ENCODE measurements around the gene SCGB1D2. TPM values are rescaled to one million over a fixed set of nuclear protein-coding genes. Genes with fewer than 3 reads are reported as not detected.

SCGB1D2 gene
- total RNA-seq, 4 donors from 2014 or later = 278 to 1,370 (median 516) TPM

DNA sequence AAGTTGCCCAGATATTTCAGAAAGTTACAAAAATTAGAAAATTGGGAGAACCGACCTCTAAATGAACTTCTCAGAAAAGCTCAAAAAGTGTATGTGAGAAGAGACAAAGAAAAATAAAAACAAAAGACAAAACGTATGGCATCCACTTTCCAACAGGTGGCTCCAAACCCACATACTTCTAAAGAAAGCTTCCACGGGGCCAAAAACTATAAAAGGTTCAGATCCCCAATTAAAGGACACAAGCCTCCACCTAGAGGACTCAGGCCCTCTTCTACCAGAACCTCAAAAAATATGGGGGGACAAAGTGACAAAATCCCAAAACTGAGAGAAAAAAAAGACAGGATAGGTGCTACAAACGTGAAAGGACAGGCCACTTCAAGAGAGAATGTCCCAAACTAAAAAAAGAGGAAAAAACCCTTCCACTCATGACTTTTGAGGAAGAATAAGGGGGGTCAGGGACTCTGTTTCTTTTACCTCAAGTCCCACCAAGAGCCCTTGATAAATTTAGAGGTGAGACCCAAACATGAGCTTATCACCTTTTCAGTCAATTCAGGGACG is 24.8 kb upstream of the SCGB1D2 start:
- no peak for DNase-seq (ENCODE audit: low spot score in 2 of 2)
- H3K27me3 ChIP-seq = no peaks in the 10 kb centered on the region
- H3K4me3 ChIP-seq = no peak overlapping the region
- H3K27ac ChIP-seq = no peak overlapping the region
- TF ChIP-seq POLR2A (IDR thresholded peaks at IDR 0.05) (no peak), POLR2AphosphoS5 (IDR thresholded peaks at IDR 0.05) (no peak), EP300 (IDR thresholded peaks at IDR 0.05) (no peak)
- TF ChIP-seq, protein P1, sequence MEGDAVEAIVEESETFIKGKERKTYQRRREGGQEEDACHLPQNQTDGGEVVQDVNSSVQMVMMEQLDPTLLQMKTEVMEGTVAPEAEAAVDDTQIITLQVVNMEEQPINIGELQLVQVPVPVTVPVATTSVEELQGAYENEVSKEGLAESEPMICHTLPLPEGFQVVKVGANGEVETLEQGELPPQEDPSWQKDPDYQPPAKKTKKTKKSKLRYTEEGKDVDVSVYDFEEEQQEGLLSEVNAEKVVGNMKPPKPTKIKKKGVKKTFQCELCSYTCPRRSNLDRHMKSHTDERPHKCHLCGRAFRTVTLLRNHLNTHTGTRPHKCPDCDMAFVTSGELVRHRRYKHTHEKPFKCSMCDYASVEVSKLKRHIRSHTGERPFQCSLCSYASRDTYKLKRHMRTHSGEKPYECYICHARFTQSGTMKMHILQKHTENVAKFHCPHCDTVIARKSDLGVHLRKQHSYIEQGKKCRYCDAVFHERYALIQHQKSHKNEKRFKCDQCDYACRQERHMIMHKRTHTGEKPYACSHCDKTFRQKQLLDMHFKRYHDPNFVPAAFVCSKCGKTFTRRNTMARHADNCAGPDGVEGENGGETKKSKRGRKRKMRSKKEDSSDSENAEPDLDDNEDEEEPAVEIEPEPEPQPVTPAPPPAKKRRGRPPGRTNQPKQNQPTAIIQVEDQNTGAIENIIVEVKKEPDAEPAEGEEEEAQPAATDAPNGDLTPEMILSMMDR (IDR thresholded peaks at IDR 0.05) = no peak
- no peaks in the 10 kb centered on the region for H3K36me3 ChIP-seq
- H3K9me3 ChIP-seq = peaks cover 8% of the 10 kb centered on the region
- no peaks in the 10 kb centered on the region for H3K4me1 ChIP-seq
- WGBS = 52% methylated on average over 5 of the region's 5 CpGs

DNA sequence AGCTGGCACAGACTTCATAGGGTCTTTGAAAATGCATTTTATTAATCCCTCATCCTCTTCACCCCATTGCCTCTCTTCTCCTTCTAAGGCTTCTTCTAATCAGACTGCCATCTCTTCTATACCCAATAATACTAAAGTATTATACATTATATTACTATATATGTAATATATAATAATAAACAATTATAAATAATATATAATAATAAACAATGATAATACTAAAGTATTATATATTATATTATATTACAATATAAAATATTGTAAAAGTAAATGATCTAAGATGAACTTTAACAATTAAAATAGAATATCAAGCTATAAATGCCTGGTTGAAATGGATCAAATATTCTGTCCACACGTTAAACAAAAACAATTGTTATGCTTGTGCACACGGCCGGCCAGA is 20.5 kb upstream of the SCGB1D2 start:
- Histone ChIP-seq H3K27me3 (no peaks in the 10 kb centered on the region), H3K27ac (no peak overlapping the region), H3K36me3 (no peaks in the 10 kb centered on the region), H3K9me3 (peaks cover 19% of the 10 kb centered on the region), H3K4me1 (no peaks in the 10 kb centered on the region), H3K4me3 (no peak overlapping the region)
- TF ChIP-seq, protein P1 (IDR thresholded peaks at IDR 0.05) = no peak
- TF ChIP-seq EP300 (IDR thresholded peaks at IDR 0.05) = no peak
- TF ChIP-seq POLR2A (IDR thresholded peaks at IDR 0.05) = no peak
- TF ChIP-seq POLR2AphosphoS5 (IDR thresholded peaks at IDR 0.05) = no peak
- WGBS = 86% methylated on average over 3 of the region's 3 CpGs
- no peak for DNase-seq (ENCODE audit: low spot score in 2 of 2)

DNA sequence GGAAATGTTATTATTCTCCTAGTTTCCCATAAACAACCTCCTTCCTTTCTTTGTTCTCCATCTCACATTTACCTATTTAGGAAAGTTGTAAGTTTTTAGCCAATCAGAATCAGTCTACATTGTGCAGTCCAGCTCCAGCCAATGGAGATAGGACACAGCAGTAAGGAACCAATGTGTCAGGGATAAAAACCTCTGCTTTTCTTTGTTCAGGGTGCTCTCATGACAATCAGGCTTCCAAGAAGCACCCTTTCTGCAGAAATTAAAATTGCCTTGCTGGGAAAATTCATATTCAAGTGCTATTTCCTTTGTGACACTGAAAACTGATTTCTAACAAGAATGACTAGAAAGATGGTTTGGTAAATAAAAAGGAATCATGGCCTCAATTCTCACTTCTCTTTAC is 18.9 kb upstream of the SCGB1D2 start:
- Histone ChIP-seq H3K36me3 (no peaks in the 10 kb centered on the region), H3K4me1 (no peaks in the 10 kb centered on the region), H3K4me3 (no peak overlapping the region), H3K9me3 (peaks cover 19% of the 10 kb centered on the region), H3K27ac (no peak overlapping the region), H3K27me3 (no peaks in the 10 kb centered on the region)
- DNase-seq (ENCODE audit: low spot score in 2 of 2) = no peak
- no peak for TF ChIP-seq EP300 (IDR thresholded peaks at IDR 0.05)
- TF ChIP-seq POLR2A (IDR thresholded peaks at IDR 0.05) = no peak
- no peak for TF ChIP-seq POLR2AphosphoS5 (IDR thresholded peaks at IDR 0.05)
- TF ChIP-seq, protein P1 (IDR thresholded peaks at IDR 0.05) = no peak

DNA sequence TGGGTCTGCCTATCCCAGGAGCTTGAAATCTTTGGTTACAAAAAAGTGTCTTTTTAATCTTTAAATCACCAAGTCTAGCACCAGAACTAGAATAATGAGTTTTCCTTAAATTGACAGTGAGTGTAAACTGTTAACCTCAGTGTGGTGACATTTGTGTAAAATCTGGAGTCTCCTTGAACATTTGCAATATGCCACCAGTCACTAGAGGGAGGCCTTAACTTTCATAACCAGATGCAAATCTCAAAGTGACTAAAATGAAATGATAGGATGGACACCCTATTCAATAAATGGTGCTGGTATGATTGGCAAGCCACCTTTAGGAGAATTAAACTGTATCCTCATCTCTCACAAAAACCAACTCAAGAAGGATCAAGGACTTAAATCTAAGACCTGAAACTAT is 8.3 kb upstream of the SCGB1D2 start:
- H3K9me3 ChIP-seq = no peaks in the 10 kb centered on the region
- no peaks in the 10 kb centered on the region for H3K4me1 ChIP-seq
- no peak for TF ChIP-seq POLR2AphosphoS5 (IDR thresholded peaks at IDR 0.05)
- TF ChIP-seq, protein P1 (IDR thresholded peaks at IDR 0.05) = no peak
- TF ChIP-seq EP300 (IDR thresholded peaks at IDR 0.05) = no peak
- no peak for TF ChIP-seq POLR2A (IDR thresholded peaks at IDR 0.05)
- no peak overlapping the region for H3K4me3 ChIP-seq
- no peak for DNase-seq (ENCODE audit: low spot score in 2 of 2)
- no peaks in the 10 kb centered on the region for H3K36me3 ChIP-seq
- H3K27ac ChIP-seq = no peak overlapping the region
- H3K27me3 ChIP-seq = peaks cover 11% of the 10 kb centered on the region

DNA sequence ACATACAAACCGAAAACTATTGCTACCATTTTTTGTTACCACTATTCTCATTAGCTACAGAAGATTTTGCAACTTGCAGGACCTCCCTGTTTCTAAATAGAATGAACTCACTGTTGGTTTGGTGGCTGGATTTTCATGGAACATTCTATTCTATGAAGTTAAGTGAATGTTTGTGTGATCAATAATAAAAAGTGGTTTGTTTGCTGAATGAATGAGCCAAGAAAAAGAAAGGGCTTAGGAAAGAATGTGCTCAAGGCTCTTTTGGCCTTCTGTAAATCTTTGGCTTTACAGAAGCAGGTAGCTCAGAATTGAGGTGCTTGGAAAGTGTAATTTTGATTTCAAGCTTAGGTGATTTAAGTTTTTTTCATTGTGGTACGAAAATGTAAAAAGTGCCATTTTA is 5.9 kb upstream of the SCGB1D2 start:
- no peak overlapping the region for H3K27ac ChIP-seq
- H3K9me3 ChIP-seq = no peaks in the 10 kb centered on the region
- TF ChIP-seq POLR2A (IDR thresholded peaks at IDR 0.05) = no peak
- TF ChIP-seq POLR2AphosphoS5 (IDR thresholded peaks at IDR 0.05) = no peak
- TF ChIP-seq, protein P1 (IDR thresholded peaks at IDR 0.05) = no peak
- no peak for TF ChIP-seq EP300 (IDR thresholded peaks at IDR 0.05)
- no peak overlapping the region for H3K4me3 ChIP-seq
- H3K4me1 ChIP-seq = no peaks in the 10 kb centered on the region
- no peaks in the 10 kb centered on the region for H3K36me3 ChIP-seq
- no peak for DNase-seq (ENCODE audit: low spot score in 2 of 2)
- 60% methylated on average over 2 of the region's 2 CpGs for WGBS
- peaks cover 14% of the 10 kb centered on the region for H3K27me3 ChIP-seq

All from suprapubic skin (tissue), 4 donors.